Gastrocnemius medialis (tissue), 4 donors: ENCODE data around the gene IGF2BP3. TPM values are rescaled to one million over a fixed set of nuclear protein-coding genes. Genes with fewer than 3 reads are reported as not detected.

Experiments
- ATAC-seq, 2 donors: fragments of 150-250 bp; one replicate each; pipeline ENCODE4 v1.9.1; 2016
- DNase-seq, 2 donors: peaks; one replicate each; pipeline ENCODE4 v3.0.0-alpha.2; 2019
- H3K27ac ChIP-seq, 4 donors: fragments of 200-600 bp; sonication (generic); 1 replicate in 1 of 4; 2 replicates in 3 of 4; pipeline ENCODE4 v1.5.1; 2016 to 2018; ENCODE audit warnings: mild to moderate bottlenecking in 2 of 4, moderate library complexity in 1 of 4
- H3K27me3 ChIP-seq, 3 donors: fragments of 200-600 bp; sonication (generic) in 2 of 3; 1 replicate in 1 of 3; 2 replicates in 2 of 3; pipeline versions ENCODE4 v1.5.1 to v1.6.0; 2016 to 2019; ENCODE audit warnings: mild to moderate bottlenecking in 1 of 3, moderate library complexity in 1 of 3
- H3K36me3 ChIP-seq, 2 donors: fragments of 200-600 bp; sonication (generic) in 1 of 2; one replicate each; pipeline ENCODE4 v1.5.1; 2017 to 2018
- H3K4me1 ChIP-seq, 2 donors: fragments of 200-600 bp; sonication (generic) in 1 of 2; one replicate each; pipeline ENCODE4 v1.5.1; 2016 to 2017; ENCODE audit warnings: mild to moderate bottlenecking in 2 of 2
- H3K4me3 ChIP-seq, 4 donors: fragments of 200-600 bp; sonication (generic) in 3 of 4; 1 replicate in 1 of 4; 2 replicates in 3 of 4; pipeline ENCODE4 v1.5.1; 2016 to 2019; ENCODE audit warnings: mild to moderate bottlenecking in 2 of 4
- H3K9me3 ChIP-seq, 3 donors: fragments of 200-600 bp; sonication (generic) in 2 of 3; 1 replicate in 1 of 3; 2 replicates in 2 of 3; pipeline ENCODE4 v1.5.1; 2016 to 2019
- CTCF ChIP-seq, 5 experiments: fragments of 450-650 bp in 3 of 5; fragments of 200-600 bp in 2 of 5; sonication (generic) in 2 of 5; IDR thresholded peaks in 4 of 5; conservative IDR thresholded peaks in 1 of 5; 1 replicate in 4 of 5; 2 replicates in 1 of 5; pipeline ENCODE4 v1.5.1; 2016 to 2019; ENCODE audit warnings: antibody characterized with exemption in 5 of 5, mild to moderate bottlenecking in 3 of 5, moderate library complexity in 3 of 5
- POLR2A ChIP-seq, 2 donors: fragments of 450-650 bp; IDR thresholded peaks; one replicate each; pipeline ENCODE4 v1.6.1; 2017; ENCODE audit warnings: antibody characterized with exemption in 2 of 2, mild to moderate bottlenecking in 2 of 2, moderate library complexity in 2 of 2
- in situ Hi-C, 4 donors: fragments of 200-750 bp; cut with MboI; loops; one replicate each; pipeline versions ENCODE4 v1.15.0 to v1.8.0; 2017; ENCODE audit warnings: low sequenced_read_pairs in 4 of 4
- intact Hi-C: fragments of 100-400 bp; cut with DNase I; formaldehyde crosslinking; loops from one replicate; pipeline ENCODE4 v1.15.1; 2023; ENCODE audit warnings: low total_unique reads
- total RNA-seq, 4 donors: library from RNA; depleted of rRNA; stranded (reverse); fragments of >200 nt; gene quantifications; one replicate each; pipeline versions ENCODE4 v1.1.0 to v1.2.3, GENCODE V29; 2016

The IGF2BP3 gene
- total RNA-seq, 4 donors from 2014 or later, result 0.51 TPM; not detected in 3

DNA sequence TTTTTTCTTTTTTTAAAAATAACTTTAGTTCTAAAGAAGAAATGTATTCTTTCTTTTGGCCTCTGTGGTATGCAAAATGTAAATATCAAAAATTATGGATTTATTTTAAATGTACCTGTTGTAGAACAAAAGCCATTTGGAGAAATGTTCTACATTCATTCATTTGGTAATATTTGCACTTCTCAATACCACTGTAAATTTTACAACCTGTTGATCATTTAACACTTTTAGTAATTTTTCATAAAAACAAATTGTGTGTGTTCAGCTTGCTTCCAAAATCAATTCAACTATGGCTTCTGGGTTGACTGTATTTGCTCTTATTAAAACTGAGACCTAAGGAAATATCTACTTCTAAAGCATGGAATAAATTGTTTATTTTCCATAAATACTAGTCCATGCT lies 2.3 kb upstream of the IGF2BP3 start:
- ATAC-seq, result no peak
- Histone ChIP-seq H3K27me3 (peaks cover 99 to 100% (median 100%) of the 10 kb centered on the region in 3 donors), H3K9me3 (no peaks in the 10 kb centered on the region), H3K4me3 (peak overlapping the region in 1 of 4 donors; percentile 4), H3K4me1 (peaks cover 19 to 36% of the 10 kb centered on the region in 2 donors), H3K27ac (no peak overlapping the region), H3K36me3 (no peaks in the 10 kb centered on the region)
- in situ Hi-C loops, result no loop called here
- DNase-seq, result no peak
- no peak for TF ChIP-seq CTCF (IDR thresholded peaks at IDR 0.05 in 4 of 5, conservative IDR thresholded peaks at IDR 0.05 in 1 of 5)
- no peak for TF ChIP-seq POLR2A (IDR thresholded peaks at IDR 0.05)
- intact Hi-C loops, result loop anchor here (5.0 kb wide), 1 partner anchor 60 kb away; the partner anchor contains the start of gene TRA2A

DNA sequence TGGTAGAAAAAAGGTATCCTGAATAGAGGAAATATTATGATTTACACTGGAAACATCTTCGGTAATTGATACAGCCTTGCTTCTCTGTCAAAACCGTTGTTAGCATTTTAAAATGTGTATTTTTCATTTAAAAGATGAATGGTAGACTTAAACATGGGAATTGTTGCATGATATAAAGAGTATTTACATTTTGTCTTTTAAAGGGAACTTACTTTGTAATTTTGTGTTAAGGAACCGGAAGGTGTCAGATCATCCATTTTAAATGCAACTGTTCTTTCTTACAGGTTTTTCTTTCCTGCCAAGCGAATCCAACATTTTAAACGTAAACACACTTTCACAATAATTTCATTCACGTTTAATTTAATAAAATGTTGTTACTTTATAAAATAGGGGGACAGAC lies 1.8 kb upstream of the IGF2BP3 start:
- H3K9me3 ChIP-seq, result no peaks in the 10 kb centered on the region
- no peak for TF ChIP-seq CTCF (IDR thresholded peaks at IDR 0.05 in 4 of 5, conservative IDR thresholded peaks at IDR 0.05 in 1 of 5)
- no peak for TF ChIP-seq POLR2A (IDR thresholded peaks at IDR 0.05)
- H3K4me1 ChIP-seq, result peaks cover 19 to 36% of the 10 kb centered on the region in 2 donors
- DNase-seq, result no peak
- no peak overlapping the region for H3K4me3 ChIP-seq
- peaks cover 99 to 100% (median 100%) of the 10 kb centered on the region in 3 donors for H3K27me3 ChIP-seq
- intact Hi-C loops (loop anchor here (5.0 kb wide), 1 partner anchor 60 kb away; the partner anchor contains the start of gene TRA2A), in situ Hi-C loops (no loop called here)
- ATAC-seq, result no peak
- H3K27ac ChIP-seq, result no peak overlapping the region
- no peaks in the 10 kb centered on the region for H3K36me3 ChIP-seq

GRCh38 chr7:23471106-23471859 lies 992 bp upstream of the IGF2BP3 start:
- peaks cover 19 to 36% of the 10 kb centered on the region in 2 donors for H3K4me1 ChIP-seq
- in situ Hi-C loops (no loop called here), intact Hi-C loops (loop anchor here (5.0 kb wide), 1 partner anchor 61 kb away; the partner anchor contains the start of gene TRA2A)

DNA sequence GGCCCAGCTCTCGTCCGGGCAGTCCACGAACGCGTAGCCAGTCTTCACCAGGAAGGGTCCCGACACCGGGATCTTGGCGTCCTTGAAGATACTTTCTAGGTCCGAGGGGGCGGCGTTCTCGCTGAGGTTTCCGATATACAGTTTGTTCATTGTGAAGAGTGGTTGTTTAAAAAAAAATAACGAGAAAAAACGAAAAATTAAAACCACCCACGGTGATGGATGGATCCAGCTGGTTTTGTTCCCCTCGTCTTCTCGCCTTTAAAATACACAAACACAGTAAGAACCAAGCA lies 385 bp downstream of the IGF2BP3 start:
- in situ Hi-C loops, result no loop called here
- no peak for DNase-seq
- Histone ChIP-seq H3K27ac (no peak overlapping the region), H3K27me3 (peaks cover 95 to 99% (median 98%) of the 10 kb centered on the region in 3 donors), H3K9me3 (no peaks in the 10 kb centered on the region), H3K4me1 (peaks cover 19 to 36% of the 10 kb centered on the region in 2 donors), H3K4me3 (peak overlapping the region in 3 of 4 donors; percentile 27 to 40 (median 39)), H3K36me3 (no peaks in the 10 kb centered on the region)
- intact Hi-C loops, result loop anchor here (5.0 kb wide), 1 partner anchor 62 kb away; the partner anchor contains the start of gene TRA2A
- ATAC-seq, result no peak
- no peak for TF ChIP-seq CTCF (IDR thresholded peaks at IDR 0.05 in 4 of 5, conservative IDR thresholded peaks at IDR 0.05 in 1 of 5)
- no peak for TF ChIP-seq POLR2A (IDR thresholded peaks at IDR 0.05)

More at GRCh38 chr7:23471106-23471859, 992 bp upstream of the IGF2BP3 start:
- Histone ChIP-seq H3K4me3 (peak overlapping the region in 3 of 4 donors; percentile 12 to 38 (median 27)), H3K27me3 (peaks cover 99 to 100% (median 100%) of the 10 kb centered on the region in 3 donors), H3K9me3 (no peaks in the 10 kb centered on the region), H3K27ac (no peak overlapping the region), H3K36me3 (no peaks in the 10 kb centered on the region)
- ATAC-seq, result no peak
- no peak for DNase-seq
- TF ChIP-seq CTCF (IDR thresholded peaks at IDR 0.05 in 4 of 5, conservative IDR thresholded peaks at IDR 0.05 in 1 of 5) (no peak), POLR2A (IDR thresholded peaks at IDR 0.05) (no peak)
